VCaP (cell line): ENCODE results near the gene ARHGAP26.

Experiments
- H3K27ac ChIP-seq: fragments of 450-650 bp; 2 replicates; pipeline ENCODE4 v1.5.1; 2017
- TF ChIP-seq, protein P1 (sequence below): fragments of 450-650 bp; conservative IDR thresholded peaks from 2 replicates; pipeline ENCODE4 v1.5.1; 2017; ENCODE audit warnings: mild to moderate bottlenecking, moderate library complexity

Gene ARHGAP26

GRCh38 chr5:143230676-143230996 is 460.5 kb downstream of the ARHGAP26 start:
- no peak overlapping the region for H3K27ac ChIP-seq
- TF ChIP-seq, protein P1, sequence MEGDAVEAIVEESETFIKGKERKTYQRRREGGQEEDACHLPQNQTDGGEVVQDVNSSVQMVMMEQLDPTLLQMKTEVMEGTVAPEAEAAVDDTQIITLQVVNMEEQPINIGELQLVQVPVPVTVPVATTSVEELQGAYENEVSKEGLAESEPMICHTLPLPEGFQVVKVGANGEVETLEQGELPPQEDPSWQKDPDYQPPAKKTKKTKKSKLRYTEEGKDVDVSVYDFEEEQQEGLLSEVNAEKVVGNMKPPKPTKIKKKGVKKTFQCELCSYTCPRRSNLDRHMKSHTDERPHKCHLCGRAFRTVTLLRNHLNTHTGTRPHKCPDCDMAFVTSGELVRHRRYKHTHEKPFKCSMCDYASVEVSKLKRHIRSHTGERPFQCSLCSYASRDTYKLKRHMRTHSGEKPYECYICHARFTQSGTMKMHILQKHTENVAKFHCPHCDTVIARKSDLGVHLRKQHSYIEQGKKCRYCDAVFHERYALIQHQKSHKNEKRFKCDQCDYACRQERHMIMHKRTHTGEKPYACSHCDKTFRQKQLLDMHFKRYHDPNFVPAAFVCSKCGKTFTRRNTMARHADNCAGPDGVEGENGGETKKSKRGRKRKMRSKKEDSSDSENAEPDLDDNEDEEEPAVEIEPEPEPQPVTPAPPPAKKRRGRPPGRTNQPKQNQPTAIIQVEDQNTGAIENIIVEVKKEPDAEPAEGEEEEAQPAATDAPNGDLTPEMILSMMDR, result no peak

DNA sequence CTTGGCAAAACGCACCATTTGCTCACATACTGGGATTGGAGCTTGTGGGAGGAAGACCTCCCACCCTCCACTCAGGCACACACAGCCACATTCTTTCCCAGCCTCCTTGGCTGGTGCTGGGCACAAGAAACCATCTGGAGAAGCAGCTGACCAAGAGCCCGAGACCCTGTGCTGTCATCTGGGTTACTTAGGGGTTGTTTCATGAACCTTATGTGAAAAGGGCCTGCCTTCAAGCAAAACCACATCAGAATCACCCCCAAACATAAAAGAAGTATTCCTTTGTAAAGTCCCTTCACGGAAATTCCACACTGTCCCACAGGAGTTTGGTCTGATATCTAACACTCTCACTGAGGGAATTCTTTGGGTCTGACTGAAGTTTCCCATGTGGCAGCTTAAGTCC is 461.2 kb downstream of the ARHGAP26 start:
- no peak overlapping the region for H3K27ac ChIP-seq
- TF ChIP-seq, protein P1, result no peak

GRCh38 chr5:143231973-143232812 is 462.0 kb downstream of the ARHGAP26 start:
- no peak overlapping the region for H3K27ac ChIP-seq
- TF ChIP-seq, protein P1, result no peak

- TF ChIP-seq, protein P1, result no peak
- H3K27ac ChIP-seq, result no peak overlapping the region
Measured at GRCh38 chr5:143233031-143233430, 462.9 kb downstream of the ARHGAP26 start.

DNA sequence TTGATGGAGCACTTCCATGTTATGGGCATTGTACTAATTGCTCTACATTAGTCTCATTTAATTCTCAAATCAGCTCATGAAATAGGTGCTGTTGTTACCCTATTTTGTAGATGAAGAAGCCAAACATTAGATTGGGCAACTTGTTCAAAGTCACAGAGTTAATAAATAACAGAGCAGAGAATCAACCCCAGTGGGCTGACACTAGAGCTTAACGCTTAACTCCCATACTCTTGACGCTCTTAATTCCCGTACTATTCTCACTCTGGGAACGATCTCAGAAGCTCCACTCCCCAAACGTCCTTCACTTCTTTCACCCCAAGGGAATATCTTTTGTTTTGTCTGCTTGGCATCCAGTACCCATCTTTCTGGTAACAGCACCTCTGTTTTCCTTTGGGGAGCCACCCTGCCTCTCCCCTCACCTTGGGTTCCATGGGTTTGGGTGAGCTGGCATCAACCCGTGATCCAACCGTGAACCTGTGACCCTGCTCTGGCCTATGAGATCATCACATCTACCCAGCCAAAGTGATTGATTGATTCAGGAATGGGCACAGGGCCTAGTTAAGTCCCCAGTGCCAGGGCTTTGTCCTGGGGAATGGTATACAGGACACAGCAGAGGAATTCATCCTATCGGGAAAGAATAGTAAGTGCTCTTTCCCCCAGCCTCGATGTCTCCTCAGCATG is 464.1 kb downstream of the ARHGAP26 start:
- TF ChIP-seq, protein P1, result no peak

GRCh38 chr5:143235423-143235822 is 465.2 kb downstream of the ARHGAP26 start:
- H3K27ac ChIP-seq, result no peak overlapping the region
- TF ChIP-seq, protein P1, result no peak

More for the DNA sequence above, 464.1 kb downstream of the ARHGAP26 start:
- H3K27ac ChIP-seq, result no peak overlapping the region

- TF ChIP-seq, protein P1, result no peak
- no peak overlapping the region for H3K27ac ChIP-seq
Measured at GRCh38 chr5:143236682-143237081, 466.5 kb downstream of the ARHGAP26 start.
